ENCODE results near the gene MPV17. TPM values are rescaled to one million over a fixed set of nuclear protein-coding genes. Genes with fewer than 3 reads are reported as not detected.

The MPV17 gene
- polyA plus RNA-seq, 2 of the 4 experiments (the other 2 are of a cell fraction), result 67.7 to 130 TPM

- no peak for TF ChIP-seq HMGXB4 (CRISPR knock-in tag; IDR thresholded peaks at IDR 0.05; ENCODE audit: borderline replicate concordance)
- TF ChIP-seq FOSL2 (IDR thresholded peaks at IDR 0.05), result no peak
- no peak for TF ChIP-seq FOSL2 (CRISPR knock-in tag; IDR thresholded peaks at IDR 0.05)
- no peak for TF ChIP-seq SMC3 (IDR thresholded peaks at IDR 0.05)
- no peak for TF ChIP-seq ATOH8 (CRISPR knock-in tag; IDR thresholded peaks at IDR 0.05; ENCODE audit: low read depth)
- TF ChIP-seq PHF8 (IDR thresholded peaks at IDR 0.05; ENCODE audit: borderline replicate concordance, low read depth), result no peak
- no peak for TF ChIP-seq CEBPB (IDR thresholded peaks at IDR 0.05)
- no peak for TF ChIP-seq ZFP36 (IDR thresholded peaks at IDR 0.05; ENCODE audit: borderline replicate concordance, partially characterized antibody)
- TF ChIP-seq EP300 (IDR thresholded peaks at IDR 0.05), result no peak
- no peak for TF ChIP-seq ESRRA (IDR thresholded peaks at IDR 0.05; ENCODE audit: borderline replicate concordance, low read length)
Measured at GRCh38 chr2:27313882-27314645, 8.8 kb downstream of the MPV17 start (continued).

GRCh38 chr2:27312152-27312551 is 10.7 kb downstream of the MPV17 start:
- CTCF ChIA-PET, result interaction anchor here (0.9 to 12.8 kb wide), 8 partner anchors 9 to 370 kb away, joined by 3 to 171 read pairs (median 4); partner anchors contain the start of gene TRIM54
- no peak for DNase-seq (ENCODE audit: low read depth in 1 of 2, low spot score in 1 of 2)
- TF ChIP-seq CBX2 (IDR thresholded peaks at IDR 0.05; ENCODE audit: borderline replicate concordance, low read depth) (no peak), RCOR1 (IDR thresholded peaks at IDR 0.05; ENCODE audit: low read depth, low read length) (no peak), TFCP2L1 (CRISPR knock-in tag; IDR thresholded peaks at IDR 0.05) (no peak), MAFK (IDR thresholded peaks at IDR 0.05; ENCODE audit: partially characterized antibody) (no peak), ATOH8 (CRISPR knock-in tag; IDR thresholded peaks at IDR 0.05; ENCODE audit: low read depth) (no peak), FOXS1 (CRISPR knock-in tag; IDR thresholded peaks at IDR 0.05) (no peak), RAD21 (conservative IDR thresholded peaks at IDR 0.05 in 1 of 2, IDR thresholded peaks at IDR 0.05 in 1 of 2) (no peak), MYC (IDR thresholded peaks at IDR 0.05; ENCODE audit: borderline replicate concordance, low read length) (no peak), CTCF (IDR thresholded peaks at IDR 0.05) (no peak), BCL3 (IDR thresholded peaks at IDR 0.05) (no peak), PHF8 (IDR thresholded peaks at IDR 0.05; ENCODE audit: borderline replicate concordance, low read depth) (no peak), EP300 (IDR thresholded peaks at IDR 0.05) (no peak), CBX8 (IDR thresholded peaks at IDR 0.05) (no peak), HEYL (CRISPR knock-in tag; IDR thresholded peaks at IDR 0.05) (no peak), CHD2 (IDR thresholded peaks at IDR 0.05; ENCODE audit: low read length, partially characterized antibody) (no peak), CHD4 (IDR thresholded peaks at IDR 0.05; ENCODE audit: borderline replicate concordance) (no peak), KDM1A (IDR thresholded peaks at IDR 0.05; ENCODE audit: low read depth) (no peak), POLR2A (IDR thresholded peaks at IDR 0.05; ENCODE audit: low read length) (no peak)
- Histone ChIP-seq H3K4me2 (no peak overlapping the region), H3K4me3 (no peak overlapping the region), H3K27ac (no peak overlapping the region), H3K9me3 (no peaks in the 10 kb centered on the region), H3K4me1 (no peaks in the 10 kb centered on the region)
- FAIRE-seq, result no peak
- no peak for ATAC-seq
- POLR2A ChIA-PET, result no interaction called here
- WGBS (ENCODE audit: missing lambda C conversion rate), result 96% methylated on average over 3 of the region's 3 CpGs
